ENCODE data around the gene KIFAP3.
"Not testable (repeated sequence)": the region's sequence is repeated elsewhere in the genome, so short reads cannot be mapped to it uniquely, and the experiment has no call there.

KIFAP3 gene

GRCh38 chr1:170096806-170097340 lies 22.4 kb upstream of the KIFAP3 start:
- H2AFZ ChIP-seq (ENCODE audit: low read depth) = no peak overlapping the region
- H3K4me3 ChIP-seq (IDR thresholded peaks at IDR 0.05; ENCODE audit: insufficient read depth, low read depth, low read length) = no peak overlapping the region
- no peaks in the 10 kb centered on the region for H3K79me2 ChIP-seq (ENCODE audit: insufficient read depth, low read depth)
- no peak overlapping the region for H3K27ac ChIP-seq
- no peak overlapping the region for H3K4me2 ChIP-seq
- TF ChIP-seq, protein P1, sequence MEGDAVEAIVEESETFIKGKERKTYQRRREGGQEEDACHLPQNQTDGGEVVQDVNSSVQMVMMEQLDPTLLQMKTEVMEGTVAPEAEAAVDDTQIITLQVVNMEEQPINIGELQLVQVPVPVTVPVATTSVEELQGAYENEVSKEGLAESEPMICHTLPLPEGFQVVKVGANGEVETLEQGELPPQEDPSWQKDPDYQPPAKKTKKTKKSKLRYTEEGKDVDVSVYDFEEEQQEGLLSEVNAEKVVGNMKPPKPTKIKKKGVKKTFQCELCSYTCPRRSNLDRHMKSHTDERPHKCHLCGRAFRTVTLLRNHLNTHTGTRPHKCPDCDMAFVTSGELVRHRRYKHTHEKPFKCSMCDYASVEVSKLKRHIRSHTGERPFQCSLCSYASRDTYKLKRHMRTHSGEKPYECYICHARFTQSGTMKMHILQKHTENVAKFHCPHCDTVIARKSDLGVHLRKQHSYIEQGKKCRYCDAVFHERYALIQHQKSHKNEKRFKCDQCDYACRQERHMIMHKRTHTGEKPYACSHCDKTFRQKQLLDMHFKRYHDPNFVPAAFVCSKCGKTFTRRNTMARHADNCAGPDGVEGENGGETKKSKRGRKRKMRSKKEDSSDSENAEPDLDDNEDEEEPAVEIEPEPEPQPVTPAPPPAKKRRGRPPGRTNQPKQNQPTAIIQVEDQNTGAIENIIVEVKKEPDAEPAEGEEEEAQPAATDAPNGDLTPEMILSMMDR (conservative IDR thresholded peaks at IDR 0.05; ENCODE audit: low read depth, low read length) = no peak
- H3K9ac ChIP-seq = no peak overlapping the region
- no peaks in the 10 kb centered on the region for H3K4me1 ChIP-seq (ENCODE audit: low read depth, poor library complexity, severe bottlenecking)
- no peaks in the 10 kb centered on the region for H3K27me3 ChIP-seq (ENCODE audit: insufficient read depth, low read depth)
- H4K20me1 ChIP-seq (ENCODE audit: insufficient read depth) = no peaks in the 10 kb centered on the region
- no peaks in the 10 kb centered on the region for H3K36me3 ChIP-seq (ENCODE audit: insufficient read depth)

GRCh38 chr1:170095976-170096748 lies 21.7 kb upstream of the KIFAP3 start:
- Histone ChIP-seq H3K4me2 (no peak overlapping the region), H3K4me3 (IDR thresholded peaks at IDR 0.05; ENCODE audit: insufficient read depth, low read depth, low read length) (no peak overlapping the region), H4K20me1 (ENCODE audit: insufficient read depth) (no peaks in the 10 kb centered on the region), H3K27me3 (ENCODE audit: insufficient read depth, low read depth) (no peaks in the 10 kb centered on the region), H3K36me3 (ENCODE audit: insufficient read depth) (no peaks in the 10 kb centered on the region), H3K4me1 (ENCODE audit: low read depth, poor library complexity, severe bottlenecking) (no peaks in the 10 kb centered on the region), H2AFZ (ENCODE audit: low read depth) (no peak overlapping the region), H3K9ac (no peak overlapping the region), H3K27ac (no peak overlapping the region), H3K79me2 (ENCODE audit: insufficient read depth, low read depth) (no peaks in the 10 kb centered on the region)
- TF ChIP-seq, protein P1 (conservative IDR thresholded peaks at IDR 0.05; ENCODE audit: low read depth, low read length) = no peak

DNA sequence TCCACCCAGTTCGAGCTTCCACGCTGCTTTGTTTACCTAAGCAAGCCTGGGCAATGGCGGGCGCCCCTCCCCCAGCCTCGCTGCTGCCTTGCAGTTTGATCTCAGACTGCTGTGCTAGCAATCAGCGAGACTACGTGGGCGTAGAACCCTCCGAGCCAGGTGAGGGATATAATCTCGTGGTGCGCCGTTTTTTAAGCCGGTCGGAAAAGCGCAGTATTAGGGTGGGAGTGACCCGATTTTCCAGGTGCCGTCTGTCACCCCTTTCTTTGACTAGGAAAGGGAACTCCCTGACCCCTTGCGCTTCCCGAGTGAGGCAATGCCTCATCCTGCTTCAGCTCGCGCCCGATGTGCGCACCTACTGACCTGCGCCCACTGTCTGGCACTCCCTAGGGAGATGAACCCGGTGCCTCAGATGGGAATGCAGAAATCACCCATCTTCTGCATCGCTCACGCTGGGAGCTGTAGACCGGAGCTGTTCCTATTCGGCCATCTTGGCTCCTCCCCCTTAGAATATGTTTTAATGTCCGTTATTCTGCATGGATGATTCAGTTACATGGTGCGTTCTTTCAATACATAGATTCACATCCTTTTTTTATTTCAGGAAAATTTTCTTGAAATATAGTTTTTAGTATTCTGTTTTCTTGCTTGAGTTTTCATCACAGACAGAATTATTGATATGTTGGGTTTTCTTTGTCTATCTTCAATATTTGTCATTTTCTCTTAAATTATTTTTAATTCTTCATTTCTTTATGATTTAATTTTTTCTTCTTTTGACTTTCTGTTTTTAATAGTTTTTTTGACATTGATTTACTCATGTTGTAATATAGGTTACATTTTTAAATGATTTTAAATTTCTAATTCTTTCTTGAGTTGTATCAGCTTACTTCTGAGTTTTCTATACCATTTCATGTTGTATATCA lies 20.5 kb upstream of the KIFAP3 start:
- not testable (repeated sequence) for H3K9ac ChIP-seq; H3K36me3 ChIP-seq (ENCODE audit: insufficient read depth); H3K27me3 ChIP-seq (ENCODE audit: insufficient read depth, low read depth); H2AFZ ChIP-seq (ENCODE audit: low read depth); H3K4me1 ChIP-seq (ENCODE audit: low read depth, poor library complexity, severe bottlenecking); H3K4me3 ChIP-seq (IDR thresholded peaks at IDR 0.05; ENCODE audit: insufficient read depth, low read depth, low read length); H3K79me2 ChIP-seq (ENCODE audit: insufficient read depth, low read depth); H4K20me1 ChIP-seq (ENCODE audit: insufficient read depth); H3K27ac ChIP-seq; H3K4me2 ChIP-seq

DNA sequence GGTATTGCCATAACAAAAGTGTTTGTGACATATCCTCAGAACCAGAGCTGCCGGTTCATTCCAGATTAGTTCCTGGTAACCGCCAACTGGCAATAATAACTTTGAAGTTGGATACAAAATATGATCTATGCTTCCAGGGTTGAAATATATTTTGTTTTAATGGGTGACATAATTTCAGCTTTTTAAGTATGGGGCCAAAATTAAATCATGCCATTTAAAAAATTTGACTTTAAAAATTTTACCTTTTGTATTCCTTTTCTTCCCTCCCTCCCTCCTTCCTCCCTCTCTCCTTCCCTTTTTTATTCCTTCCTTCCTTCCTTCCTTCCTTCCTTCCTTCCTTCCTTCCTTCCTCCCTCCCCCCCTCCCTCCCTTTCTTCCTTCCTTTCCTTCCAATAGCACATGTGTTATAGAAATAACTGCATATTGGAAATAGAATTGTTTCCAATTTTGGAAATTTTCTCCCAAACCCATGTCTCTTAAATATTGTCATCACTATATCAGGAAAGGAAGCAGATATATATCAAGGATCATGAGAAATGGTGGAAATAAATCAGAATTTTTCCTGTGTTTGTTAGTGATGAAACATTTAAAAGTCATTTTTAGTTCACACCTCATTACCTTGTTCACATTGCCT lies 12.0 kb upstream of the KIFAP3 start:
- no peak overlapping the region for H2AFZ ChIP-seq (ENCODE audit: low read depth)
- H3K36me3 ChIP-seq (ENCODE audit: insufficient read depth) = no peaks in the 10 kb centered on the region
- no peak overlapping the region for H3K4me2 ChIP-seq
- no peaks in the 10 kb centered on the region for H3K4me1 ChIP-seq (ENCODE audit: low read depth, poor library complexity, severe bottlenecking)
- no peaks in the 10 kb centered on the region for H4K20me1 ChIP-seq (ENCODE audit: insufficient read depth)
- TF ChIP-seq, protein P1 (conservative IDR thresholded peaks at IDR 0.05; ENCODE audit: low read depth, low read length) = no peak
- no peak overlapping the region for H3K4me3 ChIP-seq (IDR thresholded peaks at IDR 0.05; ENCODE audit: insufficient read depth, low read depth, low read length)
- no peak overlapping the region for H3K27ac ChIP-seq
- no peaks in the 10 kb centered on the region for H3K27me3 ChIP-seq (ENCODE audit: insufficient read depth, low read depth)
- no peaks in the 10 kb centered on the region for H3K79me2 ChIP-seq (ENCODE audit: insufficient read depth, low read depth)
- no peak overlapping the region for H3K9ac ChIP-seq
